ENCODE measurements around the gene GCSH.
"Not testable (repeated sequence)": the region's sequence is repeated elsewhere in the genome, so short reads cannot be mapped to it uniquely, and the experiment has no call there.

The GCSH gene

GRCh38 chr16:81095953-81096714, at the start of gene GCSH:
GCSH (minus strand) TSS chr16:81096395; CDS start chr16:81096278, 117 bp downstream.
- peak; percentile 99 for DNase-seq

- DNase-seq, result no peak
Observed at GRCh38 chr16:81143921-81144471, 47.8 kb upstream of the GCSH start.

GRCh38 chr16:81142864-81143263, 46.7 kb upstream of the GCSH start:
- DNase-seq, result no peak

- no peak for DNase-seq
Observed at GRCh38 chr16:81140930-81141780, 45.0 kb upstream of the GCSH start.

- DNase-seq, result no peak
Observed at GRCh38 chr16:81138831-81139557, 42.8 kb upstream of the GCSH start.

GRCh38 chr16:81137754-81138153, 41.6 kb upstream of the GCSH start:
- no peak for DNase-seq

- DNase-seq, result no peak
Observed at GRCh38 chr16:81136390-81137335, 40.5 kb upstream of the GCSH start.

- DNase-seq, result no peak
Observed at GRCh38 chr16:81130126-81130525, 33.9 kb upstream of the GCSH start.

GRCh38 chr16:81128726-81129524, 32.7 kb upstream of the GCSH start:
- no peak for DNase-seq

GRCh38 chr16:81127051-81127450, 30.9 kb upstream of the GCSH start:
- DNase-seq, result no peak

- no peak for DNase-seq
Observed at GRCh38 chr16:81123092-81123852, 27.1 kb upstream of the GCSH start.

- no peak for DNase-seq
Observed at GRCh38 chr16:81121474-81121990, 25.3 kb upstream of the GCSH start.

- DNase-seq, result no peak
Observed at GRCh38 chr16:81117436-81117835, 21.2 kb upstream of the GCSH start.

GRCh38 chr16:81116285-81116684, 20.1 kb upstream of the GCSH start:
- DNase-seq, result no peak

- no peak for DNase-seq
Observed at GRCh38 chr16:81112453-81112852, 16.3 kb upstream of the GCSH start.

- not testable (repeated sequence) for DNase-seq
Observed at GRCh38 chr16:81109274-81109673, 13.1 kb upstream of the GCSH start.

- DNase-seq, result no peak
Observed at GRCh38 chr16:81107511-81107910, 11.3 kb upstream of the GCSH start.

- DNase-seq, result no peak
Observed at GRCh38 chr16:81106826-81107503, 10.8 kb upstream of the GCSH start.

GRCh38 chr16:81105946-81106345, 9.8 kb upstream of the GCSH start:
- no peak for DNase-seq
